Measurements from ENCODE around the gene GATA1.
A peak's percentile ranks its signal among the peaks of the same experiment; 100 is the strongest.

GATA1 gene

DNA sequence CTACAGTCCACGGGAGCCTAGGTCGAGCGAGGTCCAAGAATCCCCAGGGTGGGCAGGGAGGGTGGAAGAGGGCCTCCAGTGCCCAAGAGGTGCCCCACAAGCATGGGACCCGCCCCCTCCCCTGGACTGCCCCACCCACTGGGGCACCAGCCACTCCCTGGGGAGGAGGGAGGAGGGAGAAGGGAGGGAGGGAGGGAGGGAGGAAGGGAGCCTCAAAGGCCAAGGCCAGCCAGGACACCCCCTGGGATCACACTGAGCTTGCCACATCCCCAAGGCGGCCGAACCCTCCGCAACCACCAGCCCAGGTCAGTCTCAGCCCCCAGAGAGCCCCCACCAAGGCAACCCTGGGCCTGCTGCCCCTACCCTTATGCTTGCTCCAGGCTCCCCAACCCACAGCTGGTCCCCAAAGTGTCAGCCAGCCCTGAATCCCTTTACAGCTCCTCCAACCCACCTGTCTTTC is at the start of gene GATA1:
GATA1 (plus strand) TSS at position 250 of the 460 bp plus-strand sequence. CDS start 4,520 bp downstream, outside the sequence.
- Histone ChIP-seq H3K36me3 (ENCODE audit: control insufficient read depth, insufficient read depth, low read length) (no peaks in the 10 kb centered on the region), H3K9me3 (ENCODE audit: control insufficient read depth, insufficient read depth, low read length) (no peaks in the 10 kb centered on the region), H3K4me1 (ENCODE audit: control insufficient read depth, insufficient read depth, low read length) (no peaks in the 10 kb centered on the region), H3K4me3 (ENCODE audit: low read depth, low read length) (no peak within 1 kb of the TSS), H3K27me3 (ENCODE audit: control insufficient read depth, insufficient read depth, low read length) (no peaks in the 10 kb centered on the region), H3K9ac (ENCODE audit: low read depth, low read length) (no peak within 1 kb of the TSS)

- Histone ChIP-seq H3K27me3 (ENCODE audit: control insufficient read depth, insufficient read depth, low read length) (no peaks in the 10 kb centered on the region), H3K4me3 (ENCODE audit: low read depth, low read length) (peak overlapping the region; percentile 41), H3K4me1 (ENCODE audit: control insufficient read depth, insufficient read depth, low read length) (peaks cover 4% of the 10 kb centered on the region), H3K9ac (ENCODE audit: low read depth, low read length) (no peak overlapping the region), H3K9me3 (ENCODE audit: control insufficient read depth, insufficient read depth, low read length) (no peaks in the 10 kb centered on the region), H3K36me3 (ENCODE audit: control insufficient read depth, insufficient read depth, low read length) (no peaks in the 10 kb centered on the region)
Observed at GRCh38 chrX:48736878-48737212, 49.5 kb upstream of the GATA1 start.

DNA sequence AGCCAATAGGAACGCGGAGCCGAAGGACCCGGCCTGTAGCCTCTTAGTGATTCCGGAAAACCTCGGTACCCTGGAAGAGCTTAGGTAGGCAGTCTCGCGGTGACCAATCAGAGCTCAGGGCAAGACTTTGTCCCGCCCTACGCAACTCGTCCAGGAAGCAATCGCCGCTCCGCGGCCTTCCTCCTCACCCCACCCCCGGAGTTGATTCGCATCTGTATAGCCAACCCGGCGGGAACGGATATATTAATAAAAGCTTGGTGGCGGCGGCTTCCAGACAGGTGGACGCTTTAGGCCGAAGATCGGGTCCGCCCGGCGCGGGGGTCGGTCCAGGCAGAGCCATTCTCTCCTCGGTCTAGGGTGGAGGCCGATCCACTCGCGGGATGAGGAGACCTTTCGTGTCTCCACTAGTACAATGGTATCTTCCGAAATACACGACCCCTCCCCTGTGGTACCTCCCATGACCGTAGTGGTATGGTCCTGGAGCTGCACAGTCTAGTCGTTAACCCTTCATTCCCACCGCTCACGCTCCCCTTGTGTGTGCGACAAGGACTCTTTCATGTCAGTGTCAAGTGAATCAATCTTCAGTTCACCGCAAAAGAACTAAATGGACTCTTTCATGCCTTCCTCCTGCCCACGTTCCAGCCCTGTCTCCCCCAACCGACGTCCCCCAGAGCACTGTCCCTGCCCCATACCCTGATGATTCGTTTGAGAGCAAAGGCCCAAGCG is 49.0 kb upstream of the GATA1 start:
- Histone ChIP-seq H3K36me3 (ENCODE audit: control insufficient read depth, insufficient read depth, low read length) (no peaks in the 10 kb centered on the region), H3K27me3 (ENCODE audit: control insufficient read depth, insufficient read depth, low read length) (no peaks in the 10 kb centered on the region), H3K4me1 (ENCODE audit: control insufficient read depth, insufficient read depth, low read length) (peaks cover 4% of the 10 kb centered on the region), H3K9me3 (ENCODE audit: control insufficient read depth, insufficient read depth, low read length) (no peaks in the 10 kb centered on the region), H3K9ac (ENCODE audit: low read depth, low read length) (peak overlapping the region; percentile 77), H3K4me3 (ENCODE audit: low read depth, low read length) (peak overlapping the region; percentile 61)

- Histone ChIP-seq H3K36me3 (ENCODE audit: control insufficient read depth, insufficient read depth, low read length) (no peaks in the 10 kb centered on the region), H3K9ac (ENCODE audit: low read depth, low read length) (peak overlapping the region; percentile 77), H3K4me3 (ENCODE audit: low read depth, low read length) (peak overlapping the region; percentile 61), H3K9me3 (ENCODE audit: control insufficient read depth, insufficient read depth, low read length) (no peaks in the 10 kb centered on the region), H3K4me1 (ENCODE audit: control insufficient read depth, insufficient read depth, low read length) (peaks cover 4% of the 10 kb centered on the region), H3K27me3 (ENCODE audit: control insufficient read depth, insufficient read depth, low read length) (no peaks in the 10 kb centered on the region)
Observed at GRCh38 chrX:48737940-48738339, 48.5 kb upstream of the GATA1 start.

DNA sequence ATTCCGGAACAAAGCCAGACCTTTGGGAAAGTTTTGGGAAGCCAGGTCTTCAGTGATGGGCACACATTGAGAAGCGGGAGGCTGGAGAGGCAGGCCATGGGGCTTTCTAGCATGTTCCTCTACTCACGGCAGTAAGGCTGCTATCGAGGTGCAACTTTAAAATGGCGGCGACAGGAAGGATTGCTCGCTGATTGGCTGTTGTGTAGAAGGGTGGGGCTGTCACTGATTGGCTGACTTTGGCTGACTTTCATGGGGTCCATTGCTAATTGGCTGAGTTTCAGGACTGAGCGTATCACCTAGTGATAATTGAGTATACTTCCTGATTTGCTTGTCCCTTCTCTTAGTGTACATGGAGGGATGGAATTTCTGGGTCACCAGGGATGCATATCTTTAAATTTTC is 44.6 kb upstream of the GATA1 start:
- Histone ChIP-seq H3K4me3 (ENCODE audit: low read depth, low read length) (no peak overlapping the region), H3K4me1 (ENCODE audit: control insufficient read depth, insufficient read depth, low read length) (peaks cover 4% of the 10 kb centered on the region), H3K36me3 (ENCODE audit: control insufficient read depth, insufficient read depth, low read length) (no peaks in the 10 kb centered on the region), H3K9ac (ENCODE audit: low read depth, low read length) (no peak overlapping the region), H3K27me3 (ENCODE audit: control insufficient read depth, insufficient read depth, low read length) (no peaks in the 10 kb centered on the region), H3K9me3 (ENCODE audit: control insufficient read depth, insufficient read depth, low read length) (no peaks in the 10 kb centered on the region)

- H3K9me3 ChIP-seq (ENCODE audit: control insufficient read depth, insufficient read depth, low read length): no peaks in the 10 kb centered on the region
- H3K27me3 ChIP-seq (ENCODE audit: control insufficient read depth, insufficient read depth, low read length): no peaks in the 10 kb centered on the region
- no peak overlapping the region for H3K4me3 ChIP-seq (ENCODE audit: low read depth, low read length)
- no peaks in the 10 kb centered on the region for H3K4me1 ChIP-seq (ENCODE audit: control insufficient read depth, insufficient read depth, low read length)
- H3K36me3 ChIP-seq (ENCODE audit: control insufficient read depth, insufficient read depth, low read length): no peaks in the 10 kb centered on the region
- no peak overlapping the region for H3K9ac ChIP-seq (ENCODE audit: low read depth, low read length)
Observed at GRCh38 chrX:48745222-48745621, 41.2 kb upstream of the GATA1 start.

GRCh38 chrX:48747415-48748016 is 38.9 kb upstream of the GATA1 start:
- H3K36me3 ChIP-seq (ENCODE audit: control insufficient read depth, insufficient read depth, low read length): no peaks in the 10 kb centered on the region
- peaks cover 3% of the 10 kb centered on the region for H3K9me3 ChIP-seq (ENCODE audit: control insufficient read depth, insufficient read depth, low read length)
- H3K27me3 ChIP-seq (ENCODE audit: control insufficient read depth, insufficient read depth, low read length): no peaks in the 10 kb centered on the region
- H3K4me3 ChIP-seq (ENCODE audit: low read depth, low read length): no peak overlapping the region
- H3K9ac ChIP-seq (ENCODE audit: low read depth, low read length): no peak overlapping the region
- H3K4me1 ChIP-seq (ENCODE audit: control insufficient read depth, insufficient read depth, low read length): no peaks in the 10 kb centered on the region

GRCh38 chrX:48749182-48749581 is 37.2 kb upstream of the GATA1 start:
- H3K4me3 ChIP-seq (ENCODE audit: low read depth, low read length): no peak overlapping the region
- no peaks in the 10 kb centered on the region for H3K27me3 ChIP-seq (ENCODE audit: control insufficient read depth, insufficient read depth, low read length)
- H3K36me3 ChIP-seq (ENCODE audit: control insufficient read depth, insufficient read depth, low read length): no peaks in the 10 kb centered on the region
- H3K4me1 ChIP-seq (ENCODE audit: control insufficient read depth, insufficient read depth, low read length): no peaks in the 10 kb centered on the region
- H3K9me3 ChIP-seq (ENCODE audit: control insufficient read depth, insufficient read depth, low read length): peaks cover 3% of the 10 kb centered on the region
- no peak overlapping the region for H3K9ac ChIP-seq (ENCODE audit: low read depth, low read length)

DNA sequence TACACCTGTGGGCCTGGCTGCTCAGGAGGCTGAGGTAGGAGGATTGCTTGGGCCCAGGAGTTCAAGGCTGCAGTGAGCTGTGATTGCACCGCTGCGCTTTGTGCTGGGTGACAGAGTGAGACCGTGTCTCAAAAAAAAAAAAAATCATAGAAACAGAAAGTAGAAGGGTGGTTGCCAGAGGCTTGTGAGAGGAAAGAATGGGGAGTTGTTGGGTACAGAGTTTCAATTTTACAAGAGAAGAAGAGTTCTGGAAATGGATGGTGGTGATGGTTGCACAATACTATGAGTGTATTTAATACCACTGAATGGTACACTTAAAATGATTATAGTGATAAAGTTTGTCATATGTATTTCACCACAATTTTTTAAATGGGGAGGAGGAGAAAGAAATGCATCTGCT is 35.0 kb upstream of the GATA1 start:
- Histone ChIP-seq H3K36me3 (ENCODE audit: control insufficient read depth, insufficient read depth, low read length) (no peaks in the 10 kb centered on the region), H3K9me3 (ENCODE audit: control insufficient read depth, insufficient read depth, low read length) (peaks cover 6% of the 10 kb centered on the region), H3K4me1 (ENCODE audit: control insufficient read depth, insufficient read depth, low read length) (no peaks in the 10 kb centered on the region), H3K4me3 (ENCODE audit: low read depth, low read length) (no peak overlapping the region), H3K9ac (ENCODE audit: low read depth, low read length) (no peak overlapping the region), H3K27me3 (ENCODE audit: control insufficient read depth, insufficient read depth, low read length) (no peaks in the 10 kb centered on the region)

DNA sequence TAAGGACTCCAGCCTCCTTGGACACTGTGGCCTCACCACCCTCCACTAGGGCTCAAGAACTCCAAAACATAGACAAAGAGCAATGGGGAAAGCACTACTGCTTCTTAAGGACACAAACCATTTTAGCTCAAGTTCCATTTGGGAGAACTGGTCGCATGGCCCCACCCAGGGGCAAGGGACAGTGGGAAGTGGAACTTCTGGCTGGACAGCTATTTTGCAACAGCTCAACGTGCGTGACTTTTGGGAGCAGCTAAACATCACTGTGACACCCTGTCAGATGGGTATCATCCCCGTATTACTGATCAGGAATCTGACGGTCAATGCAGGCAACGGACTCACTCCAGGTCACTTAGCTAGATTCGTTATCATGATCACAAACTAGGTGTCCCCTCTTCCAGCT is 33.9 kb upstream of the GATA1 start:
- no peaks in the 10 kb centered on the region for H3K36me3 ChIP-seq (ENCODE audit: control insufficient read depth, insufficient read depth, low read length)
- peaks cover 7% of the 10 kb centered on the region for H3K9me3 ChIP-seq (ENCODE audit: control insufficient read depth, insufficient read depth, low read length)
- H3K9ac ChIP-seq (ENCODE audit: low read depth, low read length): no peak overlapping the region
- no peak overlapping the region for H3K4me3 ChIP-seq (ENCODE audit: low read depth, low read length)
- no peaks in the 10 kb centered on the region for H3K27me3 ChIP-seq (ENCODE audit: control insufficient read depth, insufficient read depth, low read length)
- no peaks in the 10 kb centered on the region for H3K4me1 ChIP-seq (ENCODE audit: control insufficient read depth, insufficient read depth, low read length)

DNA sequence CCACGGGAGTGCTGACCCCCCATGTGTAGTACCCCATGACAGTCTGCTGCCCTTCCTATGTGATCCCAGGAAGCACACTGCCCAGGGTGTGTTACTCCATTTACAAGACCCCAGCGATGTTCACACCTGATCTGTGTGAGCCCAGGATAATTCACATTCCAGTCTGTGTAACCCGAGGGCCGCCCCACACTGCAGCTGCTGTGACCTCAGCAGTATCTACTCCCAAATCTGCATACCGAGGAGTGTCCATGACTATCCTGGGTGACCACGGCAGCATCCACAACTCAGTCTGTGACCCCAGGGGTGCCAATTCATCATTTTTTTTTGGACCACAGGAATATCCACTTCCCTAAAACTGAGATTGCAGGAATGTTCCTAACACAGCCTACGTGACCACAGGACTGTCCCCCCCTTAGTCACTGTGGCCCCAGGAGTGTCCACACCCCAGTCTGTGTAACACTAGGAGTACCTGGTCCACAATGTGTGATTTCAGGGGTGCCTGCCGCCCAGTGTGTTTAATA is 32.6 kb upstream of the GATA1 start:
- Histone ChIP-seq H3K4me1 (ENCODE audit: control insufficient read depth, insufficient read depth, low read length) (no peaks in the 10 kb centered on the region), H3K36me3 (ENCODE audit: control insufficient read depth, insufficient read depth, low read length) (no peaks in the 10 kb centered on the region), H3K27me3 (ENCODE audit: control insufficient read depth, insufficient read depth, low read length) (no peaks in the 10 kb centered on the region), H3K4me3 (ENCODE audit: low read depth, low read length) (no peak overlapping the region), H3K9ac (ENCODE audit: low read depth, low read length) (no peak overlapping the region), H3K9me3 (ENCODE audit: control insufficient read depth, insufficient read depth, low read length) (peaks cover 7% of the 10 kb centered on the region)

GRCh38 chrX:48754238-48754637 is 32.2 kb upstream of the GATA1 start:
- H3K4me1 ChIP-seq (ENCODE audit: control insufficient read depth, insufficient read depth, low read length): no peaks in the 10 kb centered on the region
- H3K9me3 ChIP-seq (ENCODE audit: control insufficient read depth, insufficient read depth, low read length): peaks cover 7% of the 10 kb centered on the region
- H3K27me3 ChIP-seq (ENCODE audit: control insufficient read depth, insufficient read depth, low read length): no peaks in the 10 kb centered on the region
- H3K9ac ChIP-seq (ENCODE audit: low read depth, low read length): no peak overlapping the region
- no peaks in the 10 kb centered on the region for H3K36me3 ChIP-seq (ENCODE audit: control insufficient read depth, insufficient read depth, low read length)
- H3K4me3 ChIP-seq (ENCODE audit: low read depth, low read length): no peak overlapping the region
